NCI-H524 treated with DMSO at 0.1 percent for 48 hours (cell line): ENCODE measurements around the gene ZNF777.
"Not testable (repeated sequence)": the region's sequence is repeated elsewhere in the genome, so short reads cannot be mapped to it uniquely, and the experiment has no call there.

ENCODE experiments used
- DNase-seq: peaks from one replicate; lab custom pipeline; 2025; lab: John Stamatoyannopoulos, UW

Gene ZNF777

GRCh38 chr7:149450821-149451220 lies 10.0 kb downstream of the ZNF777 start:
- no peak for DNase-seq

GRCh38 chr7:149449897-149450296 lies 11.0 kb downstream of the ZNF777 start:
- DNase-seq, result no peak

- DNase-seq, result no peak
Measured at GRCh38 chr7:149448961-149449360, 11.9 kb downstream of the ZNF777 start.

GRCh38 chr7:149446026-149446425 lies 14.8 kb downstream of the ZNF777 start:
- not testable (repeated sequence) for DNase-seq

- DNase-seq, result no peak
Measured at GRCh38 chr7:149444287-149444686, 16.6 kb downstream of the ZNF777 start.

- DNase-seq, result no peak
Measured at GRCh38 chr7:149443523-149443922, 17.3 kb downstream of the ZNF777 start.

- no peak for DNase-seq
Measured at GRCh38 chr7:149442924-149443323, 17.9 kb downstream of the ZNF777 start.

- DNase-seq, result no peak
Measured at GRCh38 chr7:149440222-149440621, 20.6 kb downstream of the ZNF777 start.

GRCh38 chr7:149436358-149436757 lies 24.5 kb downstream of the ZNF777 start:
- no peak for DNase-seq

GRCh38 chr7:149433124-149433523 lies 27.7 kb downstream of the ZNF777 start:
- no peak for DNase-seq

GRCh38 chr7:149432121-149432691 lies 28.7 kb downstream of the ZNF777 start:
- no peak for DNase-seq

GRCh38 chr7:149431486-149432120 lies 29.3 kb downstream of the ZNF777 start:
- DNase-seq, result no peak

GRCh38 chr7:149430192-149430591 lies 30.7 kb downstream of the ZNF777 start:
- no peak for DNase-seq

- no peak for DNase-seq
Measured at GRCh38 chr7:149427893-149428292, 33.0 kb downstream of the ZNF777 start.

GRCh38 chr7:149427096-149427680 lies 33.7 kb downstream of the ZNF777 start:
- DNase-seq, result no peak

- no peak for DNase-seq
Measured at GRCh38 chr7:149423449-149424110, 37.3 kb downstream of the ZNF777 start.

GRCh38 chr7:149422914-149423301 lies 38.0 kb downstream of the ZNF777 start:
- no peak for DNase-seq

GRCh38 chr7:149422162-149422913 lies 38.5 kb downstream of the ZNF777 start:
- no peak for DNase-seq

GRCh38 chr7:149420006-149420405 lies 40.9 kb downstream of the ZNF777 start:
- DNase-seq, result no peak

- no peak for DNase-seq
Measured at GRCh38 chr7:149415391-149416071, 45.3 kb downstream of the ZNF777 start.

GRCh38 chr7:149414745-149415390 lies 46.0 kb downstream of the ZNF777 start:
- no peak for DNase-seq
